Activated naive CD4-positive, alpha-beta T cell treated with anti-CD3 and anti-CD28 coated beads, Interleukin-2, amount 10 ng/mL, durations not matched to agents 7 days and 5 days (primary cell): ENCODE data around the gene FIP1L1.
"Not testable (repeated sequence)": the region's sequence is repeated elsewhere in the genome, so short reads cannot be mapped to it uniquely, and the experiment has no call there.

Experiments
- CTCF ChIA-PET: fragments of 350-600 bp; sonication (Branson Sonifier 250); formaldehyde crosslinking; loops from one replicate; lab custom pipeline; 2021; ENCODE audit warnings: antibody characterized with exemption; lab: Charles Lee
- DNase-seq: peaks from one replicate; pipeline ENCODE4 v3.0.0-alpha.2; 2020
- H3K27ac Mint-ChIP-seq: one replicate; pipeline ENCODE4 v1.8.0; 2021; ENCODE audit warnings: mild to moderate bottlenecking, moderate library complexity, mixed read lengths
- H3K27me3 Mint-ChIP-seq: one replicate; pipeline ENCODE4 v1.8.0; 2021; ENCODE audit warnings: mild to moderate bottlenecking, mixed read lengths
- H3K36me3 Mint-ChIP-seq: one replicate; pipeline ENCODE4 v1.8.0; 2021; ENCODE audit warnings: mixed read lengths
- H3K4me1 Mint-ChIP-seq: one replicate; pipeline ENCODE4 v1.8.0; 2021; ENCODE audit warnings: mixed read lengths
- H3K4me3 Mint-ChIP-seq: one replicate; pipeline ENCODE4 v1.8.0; 2021; ENCODE audit warnings: mild to moderate bottlenecking, moderate library complexity, mixed read lengths
- H3K9me3 Mint-ChIP-seq: one replicate; pipeline ENCODE4 v1.8.0; 2021; ENCODE audit warnings: mixed read lengths

Gene FIP1L1

DNA sequence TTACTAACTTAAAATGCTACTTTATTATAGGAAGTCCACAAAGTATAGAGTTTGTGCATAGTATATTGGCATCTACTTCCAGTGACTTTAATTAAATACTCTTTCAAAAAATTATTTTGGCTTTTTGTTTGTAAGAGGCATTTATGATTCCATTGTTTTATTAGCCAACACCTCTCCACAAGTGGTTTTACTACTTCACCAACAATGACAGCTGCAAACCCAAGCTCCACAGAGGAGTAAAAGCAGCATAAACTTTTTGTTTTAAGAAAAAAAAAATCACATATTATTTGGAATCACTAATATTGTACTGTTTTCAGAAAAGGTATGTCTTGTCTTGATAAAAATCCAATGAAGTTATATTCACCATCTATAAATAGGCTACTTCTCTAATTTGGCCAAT is 88.5 kb downstream of the FIP1L1 start:
- DNase-seq = no peak
- CTCF ChIA-PET = interaction anchor here (1.0 kb wide), 1 partner anchor 15 kb away, joined by 3 read pairs; no protein-coding TSS in a partner anchor
- peaks cover 10% of the 10 kb centered on the region for H3K9me3 Mint-ChIP-seq
- no peaks in the 10 kb centered on the region for H3K27me3 Mint-ChIP-seq
- H3K36me3 Mint-ChIP-seq = peaks cover 15% of the 10 kb centered on the region
- H3K4me3 Mint-ChIP-seq = no peak overlapping the region
- no peak overlapping the region for H3K27ac Mint-ChIP-seq
- H3K4me1 Mint-ChIP-seq = no peaks in the 10 kb centered on the region

DNA sequence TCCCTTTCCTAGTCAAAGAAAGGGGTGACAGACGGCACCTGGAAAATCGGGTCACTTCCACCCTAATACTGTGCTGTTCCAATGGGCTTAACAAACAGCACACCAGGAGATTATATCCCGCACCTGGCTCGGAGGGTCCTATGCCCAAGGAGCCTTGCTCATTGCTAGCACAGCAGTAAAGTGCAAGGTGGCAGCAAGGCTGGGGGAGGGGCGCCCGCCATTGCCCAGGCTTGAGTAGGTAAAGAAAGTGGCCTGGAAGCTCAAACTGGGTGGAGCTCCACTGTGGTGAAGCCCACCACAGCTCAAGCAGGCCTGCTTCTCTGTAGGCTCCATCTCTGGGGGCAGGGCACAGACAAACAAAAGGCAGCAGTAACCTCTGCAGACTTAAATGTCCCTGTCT is 89.1 kb downstream of the FIP1L1 start:
- DNase-seq, H3K27me3 Mint-ChIP-seq, H3K4me1 Mint-ChIP-seq, H3K4me3 Mint-ChIP-seq, H3K27ac Mint-ChIP-seq: not testable (repeated sequence)
- peaks cover 10% of the 10 kb centered on the region for H3K9me3 Mint-ChIP-seq
- peaks cover 13% of the 10 kb centered on the region for H3K36me3 Mint-ChIP-seq
- CTCF ChIA-PET = interaction anchor here (1.0 kb wide), 1 partner anchor 16 kb away, joined by 3 read pairs; no protein-coding TSS in a partner anchor

DNA sequence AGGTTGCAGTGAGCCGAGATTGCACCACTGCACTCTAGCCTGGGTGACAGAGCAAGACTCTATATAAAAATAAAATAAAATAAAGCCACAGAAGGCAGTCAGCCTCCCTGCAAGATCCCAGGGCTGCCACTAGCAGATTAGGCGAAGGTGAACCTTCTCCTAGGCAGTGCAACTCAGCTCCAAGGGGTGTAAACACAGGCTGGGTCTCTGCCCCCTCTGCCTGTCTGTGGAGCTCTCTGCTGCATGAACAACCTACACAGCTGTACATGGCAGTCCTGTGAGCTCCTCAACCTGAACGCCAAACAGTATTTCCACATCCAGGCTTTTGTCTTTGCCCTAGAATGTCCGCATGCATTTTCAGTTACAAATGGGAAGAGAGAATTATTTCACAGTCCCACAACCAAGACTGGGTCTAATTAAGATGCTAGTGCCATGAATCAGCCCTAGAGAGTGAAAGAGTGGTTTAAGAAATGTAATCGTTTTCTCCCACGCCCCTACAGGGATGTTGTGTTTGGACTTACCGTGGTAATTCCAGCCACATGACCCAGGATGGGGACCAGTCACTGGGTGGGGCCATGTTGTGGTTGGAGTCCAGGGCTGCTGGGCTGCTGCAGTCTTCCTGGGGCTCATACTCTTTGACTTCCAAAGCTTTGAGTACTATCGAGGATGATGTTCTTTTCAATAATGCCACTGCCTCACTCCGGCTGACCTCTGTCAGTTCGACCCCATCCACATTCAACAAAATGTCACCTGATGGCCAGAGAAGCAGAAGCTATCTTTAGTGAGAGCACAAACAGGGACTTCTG is 99.0 kb downstream of the FIP1L1 start:
- Mint-ChIP-seq H3K27ac (no peak overlapping the region), H3K27me3 (peaks cover 12% of the 10 kb centered on the region), H3K4me1 (no peaks in the 10 kb centered on the region), H3K36me3 (no peaks in the 10 kb centered on the region), H3K4me3 (no peak overlapping the region), H3K9me3 (no peaks in the 10 kb centered on the region)
- CTCF ChIA-PET = no interaction called here
- DNase-seq = no peak

DNA sequence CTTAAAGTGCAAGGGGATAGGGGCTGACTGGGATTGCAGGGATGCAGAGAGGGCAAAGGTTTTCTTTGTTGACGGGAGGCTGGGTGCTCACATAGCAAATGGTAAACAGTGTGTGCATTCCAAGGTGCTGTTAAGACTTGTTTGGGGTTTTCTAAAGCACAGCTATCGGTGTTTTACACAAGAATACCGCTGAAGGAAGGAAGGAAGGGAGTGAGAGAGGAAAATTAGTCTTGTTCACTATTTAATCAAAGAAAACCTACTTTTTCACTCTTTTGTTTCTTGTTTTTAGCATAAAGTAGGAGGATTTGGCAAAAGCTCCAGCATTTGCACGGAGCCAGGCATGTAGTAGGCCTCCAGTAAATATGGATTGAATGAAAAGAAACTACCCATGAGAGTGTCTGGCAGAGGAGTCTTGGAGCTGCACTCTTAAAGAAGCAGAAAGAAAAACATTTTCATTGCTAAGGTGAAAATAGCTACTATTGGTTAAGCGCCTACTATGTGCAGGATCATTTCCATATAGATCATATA is 99.7 kb downstream of the FIP1L1 start:
- Mint-ChIP-seq H3K9me3 (no peaks in the 10 kb centered on the region), H3K27ac (no peak overlapping the region), H3K27me3 (peaks cover 16% of the 10 kb centered on the region), H3K4me3 (no peak overlapping the region), H3K4me1 (no peaks in the 10 kb centered on the region), H3K36me3 (no peaks in the 10 kb centered on the region)
- DNase-seq = no peak
- CTCF ChIA-PET = no interaction called here

DNA sequence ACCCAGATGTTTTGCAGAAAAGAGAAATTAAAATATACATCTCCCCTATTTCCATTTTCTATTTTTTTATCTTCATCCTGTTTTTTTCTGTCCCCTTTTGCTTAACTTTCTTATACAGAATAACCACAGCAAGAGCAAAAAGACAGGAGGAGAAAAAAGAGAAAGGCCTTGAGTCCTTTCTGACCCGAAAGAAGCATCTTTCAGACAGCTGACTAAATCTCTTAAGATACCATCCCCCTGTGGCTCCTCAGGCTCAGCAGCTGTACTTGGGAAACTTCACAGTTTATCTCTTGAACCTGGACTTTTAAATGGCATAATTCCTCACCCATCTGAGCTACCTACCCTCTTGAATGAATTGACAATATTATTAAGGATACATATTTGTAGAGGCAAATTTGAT is 100.2 kb downstream of the FIP1L1 start:
- Mint-ChIP-seq H3K4me1 (no peaks in the 10 kb centered on the region), H3K36me3 (no peaks in the 10 kb centered on the region)
- CTCF ChIA-PET = no interaction called here

DNA sequence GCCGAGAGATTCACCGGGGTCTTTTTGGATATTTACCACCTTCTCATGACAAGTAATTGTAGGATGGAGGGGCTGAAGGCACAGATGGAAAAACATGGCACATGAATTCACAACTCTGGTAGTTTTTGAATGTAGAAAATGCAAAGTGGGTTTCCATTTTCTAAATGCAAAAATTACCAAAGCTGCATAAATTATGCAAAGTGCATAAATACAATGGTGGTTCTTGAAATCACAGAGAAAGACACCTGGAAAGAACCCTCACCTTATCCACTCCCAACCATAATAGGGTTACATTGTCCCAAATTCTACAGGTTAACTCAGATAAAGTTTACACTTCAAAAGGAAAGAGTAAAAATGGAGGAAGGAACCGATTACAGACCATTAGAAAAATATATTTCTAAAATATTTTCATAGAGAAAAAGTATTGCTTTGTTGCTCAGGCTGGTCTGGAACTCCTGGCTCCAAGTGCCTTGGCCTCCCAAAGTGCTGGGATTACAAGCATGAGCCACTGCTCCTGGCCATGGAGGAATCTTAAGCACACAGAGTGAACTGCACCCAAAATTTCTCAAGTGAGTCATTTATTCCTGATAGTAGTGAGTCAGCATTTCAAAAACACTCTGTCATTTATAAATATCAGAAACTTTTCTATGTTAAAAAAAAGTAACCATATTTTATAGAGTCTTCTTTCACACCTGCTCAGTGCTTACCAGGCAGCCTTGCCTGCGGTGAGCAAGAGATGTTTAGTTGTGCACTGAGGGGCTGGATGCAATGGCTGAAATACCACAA is 101.4 kb downstream of the FIP1L1 start:
- CTCF ChIA-PET = no interaction called here
- no peak overlapping the region for H3K27ac Mint-ChIP-seq

More for the DNA sequence above, 100.2 kb downstream of the FIP1L1 start:
- DNase-seq = no peak
- peaks cover 16% of the 10 kb centered on the region for H3K27me3 Mint-ChIP-seq
- no peak overlapping the region for H3K4me3 Mint-ChIP-seq
- H3K9me3 Mint-ChIP-seq = no peaks in the 10 kb centered on the region
- H3K27ac Mint-ChIP-seq = no peak overlapping the region

DNA sequence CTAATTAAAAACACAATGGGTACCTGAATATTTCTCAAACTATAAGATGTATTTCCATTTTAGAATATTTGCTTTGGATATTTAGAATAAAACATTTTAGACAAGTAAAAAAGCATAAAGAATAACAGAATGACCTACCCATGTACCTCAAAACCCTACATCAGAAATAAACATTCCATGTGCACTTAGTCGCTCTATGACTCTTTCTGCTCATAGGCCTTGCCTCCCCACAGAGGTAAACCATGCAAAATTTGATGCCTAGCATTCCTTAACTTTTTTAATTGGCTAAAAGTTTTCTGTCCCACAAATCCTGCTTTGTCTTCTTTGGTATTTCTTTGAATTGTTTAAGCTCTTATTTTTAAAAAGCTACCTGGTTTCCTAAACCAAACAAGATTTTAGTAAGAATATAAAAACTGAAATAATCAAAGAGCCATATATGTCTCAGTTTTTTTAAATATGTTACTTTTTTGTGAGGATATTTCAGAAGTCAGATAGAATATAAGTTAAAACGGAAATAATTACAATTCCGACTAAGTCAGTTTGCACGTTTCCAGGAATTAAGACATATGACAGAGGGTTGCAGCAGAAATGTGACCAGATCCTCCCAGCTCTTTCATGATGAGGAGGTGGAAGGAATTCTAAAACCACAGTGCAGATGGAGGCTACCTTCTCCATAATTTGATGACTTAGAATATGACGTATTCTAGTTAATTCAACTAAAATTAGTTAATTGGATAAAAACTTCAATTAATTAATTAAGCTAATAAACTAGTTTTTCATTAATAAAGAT is 102.5 kb downstream of the FIP1L1 start:
- CTCF ChIA-PET = interaction anchor here (1.3 kb wide), 1 partner anchor 11 kb away, joined by 4 read pairs; no protein-coding TSS in a partner anchor
- no peak overlapping the region for H3K27ac Mint-ChIP-seq
- no peaks in the 10 kb centered on the region for H3K4me1 Mint-ChIP-seq
- H3K27me3 Mint-ChIP-seq = peaks cover 12% of the 10 kb centered on the region
- DNase-seq = no peak
- no peaks in the 10 kb centered on the region for H3K9me3 Mint-ChIP-seq
- H3K36me3 Mint-ChIP-seq = no peaks in the 10 kb centered on the region
- H3K4me3 Mint-ChIP-seq = no peak overlapping the region

More for the DNA sequence above, 101.4 kb downstream of the FIP1L1 start:
- DNase-seq = no peak
- no peak overlapping the region for H3K4me3 Mint-ChIP-seq
- H3K36me3 Mint-ChIP-seq = no peaks in the 10 kb centered on the region
- no peaks in the 10 kb centered on the region for H3K4me1 Mint-ChIP-seq
- H3K27me3 Mint-ChIP-seq = peaks cover 16% of the 10 kb centered on the region
- H3K9me3 Mint-ChIP-seq = no peaks in the 10 kb centered on the region

DNA sequence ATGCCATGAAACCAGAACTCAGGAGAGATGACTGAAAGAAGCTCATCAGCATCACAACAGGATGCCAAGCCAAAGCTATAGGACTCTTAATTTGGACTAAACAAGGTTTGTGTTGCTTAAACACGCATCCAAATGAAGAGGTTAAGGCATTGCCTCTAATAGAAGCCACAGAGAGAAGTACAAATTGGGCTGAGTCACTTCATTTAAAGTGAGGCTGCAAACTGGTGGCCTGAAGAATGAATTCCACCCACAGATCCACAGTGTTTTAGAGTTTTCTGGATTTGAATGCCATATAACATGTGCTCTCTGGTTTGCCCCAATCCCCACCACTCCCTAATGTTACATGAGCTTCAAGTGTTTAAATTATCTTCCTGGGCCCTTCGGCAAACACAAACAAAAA is 103.5 kb downstream of the FIP1L1 start:
- CTCF ChIA-PET = interaction anchor here (1.3 kb wide), 1 partner anchor 10 kb away, joined by 4 read pairs; no protein-coding TSS in a partner anchor
- no peak for DNase-seq
- Mint-ChIP-seq H3K4me1 (no peaks in the 10 kb centered on the region), H3K36me3 (no peaks in the 10 kb centered on the region), H3K27me3 (peaks cover 19% of the 10 kb centered on the region), H3K9me3 (no peaks in the 10 kb centered on the region), H3K27ac (no peak overlapping the region), H3K4me3 (no peak overlapping the region)

DNA sequence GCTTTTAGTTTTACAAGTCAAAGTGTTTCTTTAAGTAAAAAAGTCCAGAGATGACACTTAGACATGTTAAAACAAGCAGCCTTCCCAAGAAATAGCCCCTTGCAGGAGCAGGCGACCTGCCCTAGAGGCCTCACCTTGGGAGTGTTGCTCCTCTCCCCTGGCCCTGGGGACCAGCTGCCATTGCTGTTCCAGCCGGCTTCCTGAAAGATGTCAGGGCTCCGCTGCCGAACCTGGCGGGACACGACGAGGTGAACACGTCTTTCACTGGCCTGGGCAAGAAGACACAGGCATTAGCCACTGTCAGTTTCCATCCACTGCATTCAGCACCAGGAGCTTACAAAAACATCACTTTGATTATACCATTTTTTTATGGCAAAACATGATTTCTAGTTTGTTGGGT is 104.1 kb downstream of the FIP1L1 start:
- H3K27ac Mint-ChIP-seq = no peak overlapping the region
- CTCF ChIA-PET = no interaction called here
- H3K27me3 Mint-ChIP-seq = peaks cover 23% of the 10 kb centered on the region
- no peaks in the 10 kb centered on the region for H3K9me3 Mint-ChIP-seq
- no peaks in the 10 kb centered on the region for H3K4me1 Mint-ChIP-seq
- H3K4me3 Mint-ChIP-seq = no peak overlapping the region
- DNase-seq = no peak
- H3K36me3 Mint-ChIP-seq = no peaks in the 10 kb centered on the region

DNA sequence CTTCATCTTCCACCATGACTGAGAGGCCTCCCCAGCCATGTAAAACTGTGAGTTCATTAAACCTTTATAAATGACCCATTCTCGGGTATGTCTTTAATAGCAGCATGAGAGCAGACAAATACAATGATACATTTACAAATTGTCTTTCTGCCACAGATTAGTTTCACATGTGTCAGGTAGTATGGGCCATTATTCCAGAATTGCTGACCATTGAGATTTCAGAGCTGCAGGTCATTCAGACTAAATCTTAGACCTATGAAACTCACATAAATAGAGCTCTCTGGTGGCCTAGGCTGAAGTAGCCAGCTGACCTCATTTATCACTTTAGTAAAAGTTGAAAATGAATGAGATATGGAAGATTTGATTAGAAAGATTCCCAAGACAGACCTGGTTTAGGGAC is 105.8 kb downstream of the FIP1L1 start:
- Mint-ChIP-seq H3K4me3 (no peak overlapping the region), H3K4me1 (no peaks in the 10 kb centered on the region), H3K27me3 (peaks cover 22% of the 10 kb centered on the region), H3K36me3 (no peaks in the 10 kb centered on the region), H3K9me3 (no peaks in the 10 kb centered on the region), H3K27ac (no peak overlapping the region)
- no peak for DNase-seq
- CTCF ChIA-PET = no interaction called here

DNA sequence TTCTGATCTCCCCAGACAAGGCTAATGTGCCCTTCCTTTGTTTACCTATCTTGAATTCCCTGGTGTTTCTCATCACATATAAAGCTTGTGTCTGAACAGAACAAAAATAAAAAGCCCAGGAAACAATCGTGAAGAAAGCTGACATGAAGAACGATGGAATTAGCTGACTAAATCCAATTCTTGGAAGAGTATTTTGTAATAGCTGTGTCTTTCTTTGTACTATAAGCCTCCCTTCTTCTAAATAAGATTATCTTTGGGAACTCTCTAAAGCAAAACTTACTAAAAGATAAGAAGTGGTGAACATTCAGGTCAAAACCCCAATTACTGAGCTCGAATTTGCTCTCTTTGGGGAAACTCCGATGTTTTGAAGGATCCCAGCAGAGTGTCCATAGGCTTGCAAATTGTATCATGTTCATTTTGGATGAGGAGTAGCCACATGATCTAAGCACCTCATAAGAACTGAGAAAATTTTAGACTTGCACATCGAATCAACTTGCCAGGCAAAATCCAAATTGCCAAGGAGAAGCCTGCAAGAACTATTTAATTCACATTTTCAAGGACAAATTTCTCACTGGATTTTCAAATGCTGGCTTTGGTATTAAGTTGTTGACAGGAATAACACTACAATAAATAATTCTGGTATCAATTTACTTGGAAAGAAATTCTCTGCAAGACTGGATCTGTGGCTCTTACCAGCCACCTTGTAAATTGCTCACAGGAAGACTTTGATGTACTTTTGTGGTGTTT is 107.6 kb downstream of the FIP1L1 start:
- Mint-ChIP-seq H3K27ac (no peak overlapping the region), H3K27me3 (peaks cover 22% of the 10 kb centered on the region), H3K9me3 (no peaks in the 10 kb centered on the region), H3K4me3 (no peak overlapping the region), H3K4me1 (no peaks in the 10 kb centered on the region), H3K36me3 (no peaks in the 10 kb centered on the region)
- DNase-seq = no peak
- CTCF ChIA-PET = no interaction called here

DNA sequence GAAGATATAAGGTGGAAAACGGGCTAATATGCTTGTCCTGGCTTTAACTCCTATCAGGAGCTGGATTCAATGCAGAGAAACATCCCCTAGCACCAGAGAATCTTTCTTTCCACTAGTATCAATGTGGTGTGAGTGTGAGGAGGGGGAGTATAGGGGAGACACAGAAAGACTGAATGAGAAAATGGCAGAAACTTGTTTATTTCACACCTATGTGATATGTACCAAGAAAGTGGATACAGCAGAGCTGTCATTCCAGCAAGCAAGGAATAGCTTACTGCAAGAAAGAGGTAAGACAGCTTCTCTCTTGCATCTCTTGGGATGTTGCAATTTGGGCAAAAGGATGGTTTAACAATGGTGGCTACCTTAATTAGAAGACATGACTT is 108.2 kb downstream of the FIP1L1 start:
- peaks cover 22% of the 10 kb centered on the region for H3K27me3 Mint-ChIP-seq
- H3K4me1 Mint-ChIP-seq = no peaks in the 10 kb centered on the region
- H3K27ac Mint-ChIP-seq = no peak overlapping the region
- no peak for DNase-seq
- CTCF ChIA-PET = no interaction called here
- no peaks in the 10 kb centered on the region for H3K9me3 Mint-ChIP-seq
- H3K36me3 Mint-ChIP-seq = no peaks in the 10 kb centered on the region
- no peak overlapping the region for H3K4me3 Mint-ChIP-seq

DNA sequence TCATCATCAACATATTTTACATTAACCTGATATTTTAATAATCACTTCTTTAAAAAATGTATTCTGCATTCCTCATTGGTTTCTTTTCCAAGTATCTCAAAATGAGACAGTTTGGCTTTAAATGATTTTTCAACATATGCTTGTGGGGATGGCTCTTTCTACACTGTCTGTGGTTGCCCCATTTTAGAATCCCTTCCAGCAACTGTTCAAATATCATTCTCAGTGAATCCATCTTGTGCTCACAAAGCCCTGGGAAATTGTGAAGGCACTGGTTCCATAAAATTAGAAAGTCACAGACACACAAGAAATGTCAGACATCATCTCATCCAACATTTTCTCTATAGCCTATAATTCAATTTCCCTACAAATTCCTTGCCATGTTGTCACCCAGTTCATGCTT is 110.3 kb downstream of the FIP1L1 start:
- H3K27ac Mint-ChIP-seq = no peak overlapping the region
- CTCF ChIA-PET = no interaction called here

More for the DNA sequence above, 110.3 kb downstream of the FIP1L1 start:
- Mint-ChIP-seq H3K4me3 (no peak overlapping the region), H3K9me3 (no peaks in the 10 kb centered on the region), H3K27me3 (peaks cover 18% of the 10 kb centered on the region), H3K4me1 (no peaks in the 10 kb centered on the region), H3K36me3 (no peaks in the 10 kb centered on the region)
- DNase-seq = no peak
